Motor neuron (in vitro differentiated cells): Measurements from ENCODE around the gene SNX32. TPM values are rescaled to one million over a fixed set of nuclear protein-coding genes. Genes with fewer than 3 reads are reported as not detected.

Experiments
- ATAC-seq, 8 experiments: fragments of 200-7000 bp; cut with Tn5 transposase; replicated peaks in 6 of 8; 2 replicates each; pipeline ENCODE4 v1.8.0; 2021; ENCODE audit warnings: mild to moderate bottlenecking in 8 of 8, moderate library complexity in 8 of 8
- H3K27ac ChIP-seq, 2 donors: fragments of 250-450 bp; sonication (Bioruptor Pico); 2 replicates each; pipeline ENCODE4 v1.9.0; 2021; ENCODE audit warnings: antibody characterized with exemption in 2 of 2, mild to moderate bottlenecking in 2 of 2, moderate library complexity in 1 of 2
- H3K4me1 ChIP-seq, 2 donors: fragments of 250-450 bp; sonication (Bioruptor Pico); replicated peaks in 1 of 2; 2 replicates each; pipeline ENCODE4 v1.6.1; 2021; ENCODE audit warnings: antibody characterized with exemption in 2 of 2, mild to moderate bottlenecking in 2 of 2, moderate library complexity in 1 of 2
- H3K4me3 ChIP-seq, 5 donors: fragments of 250-450 bp; sonication (Bioruptor Pico); 2 replicates each; pipeline ENCODE4 v1.9.0; 2021; ENCODE audit warnings: antibody characterized with exemption in 5 of 5, mild to moderate bottlenecking in 5 of 5, moderate library complexity in 4 of 5
- WGBS, 10 experiments: fragments of 450-650 bp; shearing (Covaris generic); methylation state at CpG; one replicate each; pipeline ENCODE4 v1.0.0; 2022; 5-methylcytosine and 5-hydroxymethylcytosine counted together
- in situ Hi-C, 9 experiments: fragments of 400-800 bp; cut with MboI; loops; one replicate each; pipeline ENCODE4 v1.15.0; 2021; ENCODE audit warnings: low sequenced_read_pairs in 9 of 9, low pct_unique_long_range_greater_than_20kb in 2 of 9; ENCODE audit not compliant: unreplicated experiment in 9 of 9
- total RNA-seq, 8 experiments: library from RNA; unstranded; fragments of 300-600 nt; gene quantifications; 2 replicates each; pipeline versions ENCODE4 v1.2.3 to v1.2.4, GENCODE V29; 2022

SNX32 gene
- total RNA-seq, 8 experiments from 2014 or later = 1.5 to 6.7 (median 4.2) TPM

GRCh38 chr11:65892661-65893317, 59.0 kb downstream of the SNX32 start:
- ATAC-seq = no peak
- 80 to 83% methylated on average over 2 to 4 of the region's 10 CpGs; no CpG with 5 or more reads in 8 of the 10 experiments for WGBS, 10 experiments
- in situ Hi-C loops = loop anchor here in 1 of 9 experiments (25.0 kb wide), 1 partner anchor 95 kb away; no protein-coding TSS in a partner anchor
- Histone ChIP-seq H3K27ac (no peak overlapping the region), H3K4me1 (peaks cover 24 to 26% of the 10 kb centered on the region in 2 donors), H3K4me3 (no peak overlapping the region)

- 84 to 100% (median 90%) methylated on average over 1 to 12 of the region's 16 CpGs; no CpG with 5 or more reads in 4 of the 10 experiments for WGBS, 10 experiments
- H3K27ac ChIP-seq = peak overlapping the region in 1 of 2 donors; percentile 15
- in situ Hi-C loops = loop anchor here in 1 of 9 experiments (25.0 kb wide), 1 partner anchor 93 kb away; no protein-coding TSS in a partner anchor
- ATAC-seq = no peak
- H3K4me1 ChIP-seq = peaks cover 22 to 24% of the 10 kb centered on the region in 2 donors
- H3K4me3 ChIP-seq = no peak overlapping the region
Measured at GRCh38 chr11:65894034-65894591, 60.4 kb downstream of the SNX32 start.

GRCh38 chr11:65895482-65895981, 61.8 kb downstream of the SNX32 start:
- H3K4me1 ChIP-seq = peaks cover 12 to 16% of the 10 kb centered on the region in 2 donors
- in situ Hi-C loops = loop anchor here in 1 of 9 experiments (25.0 kb wide), 1 partner anchor 92 kb away; no protein-coding TSS in a partner anchor
- H3K4me3 ChIP-seq = no peak overlapping the region
- no peak for ATAC-seq
- no peak overlapping the region for H3K27ac ChIP-seq
- WGBS, 10 experiments = 11 to 100% (median 79%) methylated on average over 1 to 4 of the region's 5 CpGs; no CpG with 5 or more reads in 2 of the 10 experiments

GRCh38 chr11:65896034-65896999, 62.6 kb downstream of the SNX32 start:
- no peak overlapping the region for H3K4me3 ChIP-seq
- WGBS, 10 experiments = 71 to 100% (median 83%) methylated on average over 1 to 11 of the region's 14 CpGs; no CpG with 5 or more reads in 3 of the 10 experiments
- in situ Hi-C loops = loop anchor here in 1 of 9 experiments (25.0 kb wide), 1 partner anchor 91 kb away; no protein-coding TSS in a partner anchor
- H3K4me1 ChIP-seq = peaks cover 12 to 16% of the 10 kb centered on the region in 2 donors
- H3K27ac ChIP-seq = no peak overlapping the region
- no peak for ATAC-seq

GRCh38 chr11:65897020-65897471, 63.3 kb downstream of the SNX32 start:
- ATAC-seq = no peak
- Histone ChIP-seq H3K27ac (no peak overlapping the region), H3K4me3 (no peak overlapping the region), H3K4me1 (peaks cover 5 to 12% of the 10 kb centered on the region in 2 donors)
- 17 to 100% (median 80%) methylated on average over 1 to 4 of the region's 4 CpGs; no CpG with 5 or more reads in 1 of the 10 experiments for WGBS, 10 experiments
- in situ Hi-C loops = loop anchor here in 1 of 9 experiments (25.0 kb wide), 1 partner anchor 90 kb away; no protein-coding TSS in a partner anchor

- Histone ChIP-seq H3K27ac (no peak overlapping the region), H3K4me3 (peak overlapping the region in 3 of 5 donors; percentile 8 to 34 (median 22)), H3K4me1 (peaks cover under 1 to 2% of the 10 kb centered on the region in 2 donors)
- in situ Hi-C loops = loop anchor here in 1 of 9 experiments (25.0 kb wide), 1 partner anchor 88 kb away; no protein-coding TSS in a partner anchor
- 9 to 71% (median 43%) methylated on average over 1 to 13 of the region's 28 CpGs; no CpG with 5 or more reads in 2 of the 10 experiments for WGBS, 10 experiments
- ATAC-seq = peak in 2 of 8 experiments; percentile 1 to 4
Measured at GRCh38 chr11:65898656-65899355, 65.0 kb downstream of the SNX32 start.

GRCh38 chr11:65899356-65900124, 65.8 kb downstream of the SNX32 start:
- Histone ChIP-seq H3K4me1 (no peaks in the 10 kb centered on the region), H3K4me3 (peak overlapping the region in 4 of 5 donors; percentile 21 to 34 (median 26)), H3K27ac (no peak overlapping the region)
- in situ Hi-C loops = loop anchor here in 1 of 9 experiments (25.0 kb wide), 1 partner anchor 88 kb away; no protein-coding TSS in a partner anchor
- WGBS, 10 experiments = 1% methylated on average over 25 of the region's 78 CpGs; no CpG with 5 or more reads in 9 of the 10 experiments
- ATAC-seq = peak; percentile 29 to 54 (median 46)

GRCh38 chr11:65900125-65900898, 66.5 kb downstream of the SNX32 start, which contains the start of gene FOSL1:
TSS of gene FOSL1 (minus strand) at chr11:65900388. CDS start at chr11:65900339, 49 bp downstream.
- H3K4me1 ChIP-seq = no peaks in the 10 kb centered on the region
- peak within 1 kb of the TSS; percentile 10 to 34 (median 22) for H3K4me3 ChIP-seq
- peak; percentile 60 to 92 (median 88) for ATAC-seq
- WGBS, 10 experiments = 0 to 35% (median 17%) methylated on average over 1 to 7 of the region's 80 CpGs; no CpG with 5 or more reads in 5 of the 10 experiments
- H3K27ac ChIP-seq = no peak within 1 kb of the TSS
- in situ Hi-C loops = no loop called here

- ATAC-seq = no peak
- 29 to 100% (median 71%) methylated on average over 1 to 11 of the region's 11 CpGs; no CpG with 5 or more reads in 2 of the 10 experiments for WGBS, 10 experiments
- Histone ChIP-seq H3K4me3 (peak overlapping the region in 1 of 5 donors; percentile 31), H3K4me1 (no peaks in the 10 kb centered on the region), H3K27ac (no peak overlapping the region)
- in situ Hi-C loops = no loop called here
Measured at GRCh38 chr11:65900899-65901180, 67.1 kb downstream of the SNX32 start.

- peak in 1 of 8 experiments; percentile 2 for ATAC-seq
- in situ Hi-C loops = no loop called here
- H3K4me3 ChIP-seq = no peak overlapping the region
- H3K27ac ChIP-seq = no peak overlapping the region
- 0 to 20% (median 0%) methylated on average over 1 to 3 of the region's 5 CpGs; no CpG with 5 or more reads in 6 of the 10 experiments for WGBS, 10 experiments
- no peaks in the 10 kb centered on the region for H3K4me1 ChIP-seq
Measured at GRCh38 chr11:65903068-65903481, 69.3 kb downstream of the SNX32 start.
